Measurements from ENCODE around the gene GRIN3A.

The GRIN3A gene

DNA sequence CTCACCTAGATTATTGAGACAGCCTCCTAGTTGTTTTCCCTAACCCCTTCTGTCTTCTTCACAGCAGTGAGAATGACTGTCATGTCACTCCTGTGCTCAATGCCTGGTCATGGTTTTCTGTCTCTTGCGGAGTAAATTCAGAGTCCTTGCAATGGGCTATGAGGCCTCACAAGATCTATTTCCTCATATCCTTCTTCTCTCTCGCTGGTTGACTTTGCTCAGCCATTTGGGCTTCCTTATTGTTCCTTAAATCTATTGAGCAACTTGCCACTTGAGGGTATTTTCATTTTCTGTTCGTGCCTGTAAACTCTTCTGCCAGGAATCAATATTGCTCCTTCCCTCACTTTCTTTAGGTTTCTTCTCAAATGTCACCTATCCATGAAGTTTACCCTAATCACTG is 152.7 kb downstream of the GRIN3A start:
- TF ChIP-seq RAD21 (IDR thresholded peaks at IDR 0.05; ENCODE audit: low read depth), result no peak
- TF ChIP-seq CEBPB (IDR thresholded peaks at IDR 0.05), result no peak
- TF ChIP-seq YY1 (IDR thresholded peaks at IDR 0.05; ENCODE audit: low read depth), result no peak
- TF ChIP-seq TAF1 (IDR thresholded peaks at IDR 0.05; ENCODE audit: low read depth), result no peak
- TF ChIP-seq, protein P1, sequence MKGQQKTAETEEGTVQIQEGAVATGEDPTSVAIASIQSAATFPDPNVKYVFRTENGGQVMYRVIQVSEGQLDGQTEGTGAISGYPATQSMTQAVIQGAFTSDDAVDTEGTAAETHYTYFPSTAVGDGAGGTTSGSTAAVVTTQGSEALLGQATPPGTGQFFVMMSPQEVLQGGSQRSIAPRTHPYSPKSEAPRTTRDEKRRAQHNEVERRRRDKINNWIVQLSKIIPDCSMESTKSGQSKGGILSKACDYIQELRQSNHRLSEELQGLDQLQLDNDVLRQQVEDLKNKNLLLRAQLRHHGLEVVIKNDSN (IDR thresholded peaks at IDR 0.05), result no peak
- no peak for TF ChIP-seq ZBTB7A (IDR thresholded peaks at IDR 0.05; ENCODE audit: low read depth)
- TF ChIP-seq NFIC (IDR thresholded peaks at IDR 0.05), result no peak
- TF ChIP-seq CREB1 (IDR thresholded peaks at IDR 0.05; ENCODE audit: low read depth), result no peak
- no peak for TF ChIP-seq EGR1 (IDR thresholded peaks at IDR 0.05)
- TF ChIP-seq EP300 (IDR thresholded peaks at IDR 0.05; ENCODE audit: borderline replicate concordance), result no peak
- no peak for TF ChIP-seq TEAD4 (IDR thresholded peaks at IDR 0.05)
- no peak for TF ChIP-seq TCF12 (IDR thresholded peaks at IDR 0.05; ENCODE audit: low read depth)

DNA sequence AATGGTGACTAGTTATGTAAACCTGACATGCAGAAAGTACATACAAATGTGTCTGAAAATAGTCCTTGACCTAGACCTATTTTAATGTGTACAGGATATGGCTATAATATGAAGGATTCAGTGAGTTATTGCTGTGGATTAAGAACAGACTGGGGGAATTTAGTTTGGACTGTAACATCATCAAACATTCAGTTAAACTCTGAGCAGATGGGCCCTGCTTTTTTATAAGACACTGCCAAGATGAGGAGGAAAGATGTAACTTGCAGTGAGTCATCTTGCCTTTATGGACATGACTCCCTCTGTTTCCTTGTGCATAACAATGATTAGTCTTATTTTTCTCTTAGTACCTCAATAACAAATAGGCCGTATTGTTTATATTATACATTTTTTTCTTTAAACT is 155.9 kb downstream of the GRIN3A start:
- TF ChIP-seq, protein P2, sequence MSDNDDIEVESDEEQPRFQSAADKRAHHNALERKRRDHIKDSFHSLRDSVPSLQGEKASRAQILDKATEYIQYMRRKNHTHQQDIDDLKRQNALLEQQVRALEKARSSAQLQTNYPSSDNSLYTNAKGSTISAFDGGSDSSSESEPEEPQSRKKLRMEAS (IDR thresholded peaks at IDR 0.05), result no peak
- TF ChIP-seq YY1 (IDR thresholded peaks at IDR 0.05; ENCODE audit: low read depth), result no peak
- no peak for TF ChIP-seq RAD21 (IDR thresholded peaks at IDR 0.05; ENCODE audit: low read depth)
- no peak for TF ChIP-seq CEBPB (IDR thresholded peaks at IDR 0.05)
- TF ChIP-seq, protein P1 (IDR thresholded peaks at IDR 0.05), result no peak
- no peak for TF ChIP-seq TAF1 (IDR thresholded peaks at IDR 0.05; ENCODE audit: low read depth)
- no peak for TF ChIP-seq TCF12 (IDR thresholded peaks at IDR 0.05; ENCODE audit: low read depth)

DNA sequence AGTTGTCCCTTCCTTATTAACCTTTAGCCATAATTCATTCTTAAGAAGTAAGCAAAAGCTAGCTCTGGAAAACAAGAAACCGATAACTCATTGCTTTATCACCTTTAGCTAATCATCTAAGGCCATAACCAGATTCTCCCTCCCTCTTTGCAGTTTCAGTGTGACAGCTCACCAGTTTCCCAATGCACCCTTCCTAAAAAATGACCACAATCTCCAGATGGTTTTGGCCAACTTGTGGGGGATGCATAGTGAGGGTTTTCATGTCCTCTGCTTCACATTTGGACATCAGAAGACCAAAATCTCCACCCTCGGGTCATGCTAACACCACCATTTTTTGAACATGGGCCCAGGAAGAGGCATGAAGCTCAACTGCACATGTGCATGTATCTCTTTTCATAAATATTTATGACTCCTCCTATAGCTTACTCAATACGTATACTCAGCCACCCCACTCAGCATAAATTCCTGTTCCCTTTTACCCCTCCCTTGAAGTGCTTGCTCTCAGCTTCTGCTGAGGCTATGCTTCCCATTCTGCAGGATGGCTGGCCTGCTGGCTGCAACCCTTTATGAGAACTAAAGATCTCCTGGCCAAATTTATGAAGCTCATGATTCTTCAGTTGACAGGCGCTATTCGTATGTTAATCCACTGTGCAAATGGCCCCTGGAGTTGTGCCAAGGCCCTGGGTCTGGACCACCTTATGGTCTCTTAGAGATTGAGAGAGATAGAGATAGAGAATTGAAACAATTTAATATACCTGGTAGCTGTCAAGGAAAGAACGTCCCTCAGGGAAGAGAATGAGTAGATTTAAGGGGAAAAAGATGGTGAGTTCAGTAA is 158.5 kb downstream of the GRIN3A start:
- TF ChIP-seq EP300 (IDR thresholded peaks at IDR 0.05; ENCODE audit: borderline replicate concordance), result no peak
- TF ChIP-seq TAF1 (IDR thresholded peaks at IDR 0.05; ENCODE audit: low read depth), result no peak
- no peak for TF ChIP-seq TCF12 (IDR thresholded peaks at IDR 0.05; ENCODE audit: low read depth)
- no peak for TF ChIP-seq RAD21 (IDR thresholded peaks at IDR 0.05; ENCODE audit: low read depth)
- TF ChIP-seq, protein P3, sequence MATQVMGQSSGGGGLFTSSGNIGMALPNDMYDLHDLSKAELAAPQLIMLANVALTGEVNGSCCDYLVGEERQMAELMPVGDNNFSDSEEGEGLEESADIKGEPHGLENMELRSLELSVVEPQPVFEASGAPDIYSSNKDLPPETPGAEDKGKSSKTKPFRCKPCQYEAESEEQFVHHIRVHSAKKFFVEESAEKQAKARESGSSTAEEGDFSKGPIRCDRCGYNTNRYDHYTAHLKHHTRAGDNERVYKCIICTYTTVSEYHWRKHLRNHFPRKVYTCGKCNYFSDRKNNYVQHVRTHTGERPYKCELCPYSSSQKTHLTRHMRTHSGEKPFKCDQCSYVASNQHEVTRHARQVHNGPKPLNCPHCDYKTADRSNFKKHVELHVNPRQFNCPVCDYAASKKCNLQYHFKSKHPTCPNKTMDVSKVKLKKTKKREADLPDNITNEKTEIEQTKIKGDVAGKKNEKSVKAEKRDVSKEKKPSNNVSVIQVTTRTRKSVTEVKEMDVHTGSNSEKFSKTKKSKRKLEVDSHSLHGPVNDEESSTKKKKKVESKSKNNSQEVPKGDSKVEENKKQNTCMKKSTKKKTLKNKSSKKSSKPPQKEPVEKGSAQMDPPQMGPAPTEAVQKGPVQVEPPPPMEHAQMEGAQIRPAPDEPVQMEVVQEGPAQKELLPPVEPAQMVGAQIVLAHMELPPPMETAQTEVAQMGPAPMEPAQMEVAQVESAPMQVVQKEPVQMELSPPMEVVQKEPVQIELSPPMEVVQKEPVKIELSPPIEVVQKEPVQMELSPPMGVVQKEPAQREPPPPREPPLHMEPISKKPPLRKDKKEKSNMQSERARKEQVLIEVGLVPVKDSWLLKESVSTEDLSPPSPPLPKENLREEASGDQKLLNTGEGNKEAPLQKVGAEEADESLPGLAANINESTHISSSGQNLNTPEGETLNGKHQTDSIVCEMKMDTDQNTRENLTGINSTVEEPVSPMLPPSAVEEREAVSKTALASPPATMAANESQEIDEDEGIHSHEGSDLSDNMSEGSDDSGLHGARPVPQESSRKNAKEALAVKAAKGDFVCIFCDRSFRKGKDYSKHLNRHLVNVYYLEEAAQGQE (IDR thresholded peaks at IDR 0.05; ENCODE audit: low read depth), result no peak
- TF ChIP-seq FOXM1 (IDR thresholded peaks at IDR 0.05; ENCODE audit: borderline replicate concordance, low read depth), result no peak
- TF ChIP-seq, protein P1 (IDR thresholded peaks at IDR 0.05), result no peak
- no peak for TF ChIP-seq CEBPB (IDR thresholded peaks at IDR 0.05)

DNA sequence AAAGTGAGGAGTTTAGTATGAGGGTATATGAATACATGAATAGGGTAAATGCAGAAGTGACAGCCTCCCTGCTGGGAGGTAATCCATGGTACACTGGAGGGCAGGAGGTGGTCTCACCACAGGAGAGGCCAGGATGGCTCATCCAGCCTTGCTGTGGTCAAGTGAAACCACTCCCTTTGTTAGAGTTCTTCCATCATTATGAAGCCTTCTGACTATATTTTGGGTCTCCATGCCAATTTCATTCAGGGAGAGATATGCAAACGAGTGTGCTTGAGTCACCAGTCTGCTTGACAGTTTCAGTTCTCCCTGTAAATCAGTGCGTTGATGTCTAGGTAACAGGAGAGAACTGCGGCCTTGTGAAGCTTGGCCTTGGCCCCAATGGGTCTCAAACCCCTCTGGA is 160.1 kb downstream of the GRIN3A start:
- TF ChIP-seq RAD21 (IDR thresholded peaks at IDR 0.05; ENCODE audit: low read depth) (no peak), CEBPB (IDR thresholded peaks at IDR 0.05) (no peak), YY1 (IDR thresholded peaks at IDR 0.05; ENCODE audit: low read depth) (no peak), EGR1 (IDR thresholded peaks at IDR 0.05) (no peak), CREB1 (IDR thresholded peaks at IDR 0.05; ENCODE audit: low read depth) (no peak), NFIC (IDR thresholded peaks at IDR 0.05) (no peak)
- TF ChIP-seq, protein P1 (IDR thresholded peaks at IDR 0.05), result no peak
- TF ChIP-seq, protein P3 (IDR thresholded peaks at IDR 0.05; ENCODE audit: low read depth), result no peak

DNA sequence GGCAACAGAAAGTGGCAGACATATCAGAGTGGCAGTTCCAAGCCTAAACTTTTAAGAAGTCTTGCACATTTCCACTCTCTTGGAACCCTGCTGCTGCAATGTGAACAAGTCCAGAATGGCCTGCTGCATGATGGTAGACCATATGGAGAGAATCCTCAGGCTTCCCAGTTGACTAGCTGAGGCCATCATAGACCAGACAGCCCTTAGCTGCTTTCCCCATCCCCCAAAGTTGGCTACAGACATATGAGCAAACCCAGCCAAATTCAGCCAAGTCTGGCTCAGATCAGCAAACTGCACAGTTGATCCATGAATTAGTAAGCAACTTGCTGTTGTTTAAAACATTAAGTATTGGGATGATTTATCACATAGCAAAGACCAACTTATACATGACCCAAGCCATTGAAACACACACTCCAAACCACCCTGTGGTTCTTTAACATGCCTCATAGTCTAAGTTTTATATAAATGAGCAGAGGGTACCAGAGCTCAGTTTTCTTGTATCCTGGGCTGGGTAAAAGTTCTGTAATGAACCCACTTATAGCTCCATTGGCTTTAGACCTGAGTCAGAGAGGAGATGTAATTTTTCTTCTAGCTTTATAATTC is 163.6 kb downstream of the GRIN3A start:
- no peak for TF ChIP-seq YY1 (IDR thresholded peaks at IDR 0.05; ENCODE audit: low read depth)
- no peak for TF ChIP-seq TCF12 (IDR thresholded peaks at IDR 0.05; ENCODE audit: low read depth)
- TF ChIP-seq ZBTB7A (IDR thresholded peaks at IDR 0.05; ENCODE audit: low read depth), result no peak
- no peak for TF ChIP-seq RAD21 (IDR thresholded peaks at IDR 0.05; ENCODE audit: low read depth)
- TF ChIP-seq EP300 (IDR thresholded peaks at IDR 0.05; ENCODE audit: borderline replicate concordance), result no peak
- no peak for TF ChIP-seq TEAD4 (IDR thresholded peaks at IDR 0.05)
- no peak for TF ChIP-seq EGR1 (IDR thresholded peaks at IDR 0.05)
- TF ChIP-seq FOXM1 (IDR thresholded peaks at IDR 0.05; ENCODE audit: borderline replicate concordance, low read depth), result no peak
- TF ChIP-seq CREB1 (IDR thresholded peaks at IDR 0.05; ENCODE audit: low read depth), result no peak
- TF ChIP-seq NFIC (IDR thresholded peaks at IDR 0.05), result no peak
- TF ChIP-seq CEBPB (IDR thresholded peaks at IDR 0.05), result no peak
